NB4 (cell line): ENCODE data around the gene CDC123.

Source experiments
- DNase-seq: peaks from one replicate; pipeline ENCODE4 v3.0.0; 2010; ENCODE audit warnings: low read depth
- H3K4me3 ChIP-seq: one replicate; pipeline ENCODE4 v1.5.1; 2011; ENCODE audit warnings: mild to moderate bottlenecking, low read depth, low read length, moderate library complexity
- MYC ChIP-seq: IDR thresholded peaks from 2 replicates; pipeline ENCODE4 v1.6.1; 2011; ENCODE audit warnings: low read depth, low read length
- POLR2A ChIP-seq: IDR thresholded peaks from 2 replicates; pipeline ENCODE4 v1.6.1; 2011; ENCODE audit warnings: mild to moderate bottlenecking; ENCODE audit not compliant: insufficient read length; ENCODE audit errors: extremely low read depth
- TF ChIP-seq, protein P1 (sequence below): IDR thresholded peaks from 2 replicates; pipeline ENCODE4 v1.6.1; 2011; ENCODE audit warnings: low read depth, low read length
- TF ChIP-seq, protein P2 (sequence below): IDR thresholded peaks from one replicate; pipeline ENCODE4 v1.5.1; 2012; ENCODE audit warnings: low read depth, low read length

CDC123 gene

DNA sequence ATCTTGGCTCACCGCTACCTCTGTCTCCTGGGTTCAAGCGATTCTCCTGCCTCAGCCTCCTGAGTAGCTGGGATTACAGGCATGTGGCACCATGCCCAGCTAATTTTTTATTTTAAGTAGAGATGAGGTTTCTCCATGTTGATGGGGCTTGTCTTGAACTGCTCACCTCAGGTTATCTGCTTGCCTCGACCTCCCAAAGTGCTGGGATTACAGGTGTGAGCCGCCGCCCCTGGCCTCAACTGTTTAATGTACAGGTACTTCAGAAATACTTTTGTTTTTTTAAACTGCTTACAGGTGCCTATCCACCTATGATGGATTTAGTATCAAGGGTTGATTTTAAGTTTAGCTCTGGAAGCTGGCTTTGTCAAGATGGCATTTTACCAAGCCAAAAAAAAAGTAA, 55.6 kb downstream of the CDC123 start:
- no peak for DNase-seq

DNA sequence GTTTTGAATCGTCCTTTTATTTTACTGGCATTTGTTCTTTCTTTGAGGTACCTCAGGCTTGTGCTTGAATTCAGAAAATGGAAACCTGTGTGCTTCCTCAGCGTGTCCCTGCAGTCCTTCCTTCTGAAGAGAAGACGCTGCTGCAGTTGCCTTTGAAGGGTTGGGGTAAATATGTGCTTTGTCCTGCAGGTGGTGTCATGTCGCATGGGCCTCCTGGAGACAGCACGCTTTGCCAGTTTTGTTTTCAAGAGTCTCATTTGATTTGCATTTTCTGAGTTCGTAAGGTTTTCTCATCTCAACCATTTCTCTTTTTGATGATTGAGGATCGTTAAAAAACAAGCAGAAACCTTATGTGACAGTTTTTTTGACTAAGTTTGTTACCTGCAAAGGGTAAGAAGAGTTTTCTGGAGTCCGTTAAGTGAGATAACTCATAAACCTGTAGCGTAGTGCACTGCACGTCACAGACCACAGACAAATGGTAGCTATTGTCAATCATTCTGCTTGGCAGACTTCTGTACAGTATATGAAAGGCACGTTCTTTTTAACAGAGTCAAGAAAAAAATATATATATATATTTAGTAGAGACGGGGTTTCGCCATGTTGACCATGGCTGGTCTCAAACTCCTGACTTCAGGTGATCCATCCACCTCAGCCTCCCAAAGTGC, 57.0 kb downstream of the CDC123 start:
- TF ChIP-seq POLR2A (no peak), MYC (no peak)
- TF ChIP-seq, protein P1, sequence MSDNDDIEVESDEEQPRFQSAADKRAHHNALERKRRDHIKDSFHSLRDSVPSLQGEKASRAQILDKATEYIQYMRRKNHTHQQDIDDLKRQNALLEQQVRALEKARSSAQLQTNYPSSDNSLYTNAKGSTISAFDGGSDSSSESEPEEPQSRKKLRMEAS, result no peak
- TF ChIP-seq, protein P2, sequence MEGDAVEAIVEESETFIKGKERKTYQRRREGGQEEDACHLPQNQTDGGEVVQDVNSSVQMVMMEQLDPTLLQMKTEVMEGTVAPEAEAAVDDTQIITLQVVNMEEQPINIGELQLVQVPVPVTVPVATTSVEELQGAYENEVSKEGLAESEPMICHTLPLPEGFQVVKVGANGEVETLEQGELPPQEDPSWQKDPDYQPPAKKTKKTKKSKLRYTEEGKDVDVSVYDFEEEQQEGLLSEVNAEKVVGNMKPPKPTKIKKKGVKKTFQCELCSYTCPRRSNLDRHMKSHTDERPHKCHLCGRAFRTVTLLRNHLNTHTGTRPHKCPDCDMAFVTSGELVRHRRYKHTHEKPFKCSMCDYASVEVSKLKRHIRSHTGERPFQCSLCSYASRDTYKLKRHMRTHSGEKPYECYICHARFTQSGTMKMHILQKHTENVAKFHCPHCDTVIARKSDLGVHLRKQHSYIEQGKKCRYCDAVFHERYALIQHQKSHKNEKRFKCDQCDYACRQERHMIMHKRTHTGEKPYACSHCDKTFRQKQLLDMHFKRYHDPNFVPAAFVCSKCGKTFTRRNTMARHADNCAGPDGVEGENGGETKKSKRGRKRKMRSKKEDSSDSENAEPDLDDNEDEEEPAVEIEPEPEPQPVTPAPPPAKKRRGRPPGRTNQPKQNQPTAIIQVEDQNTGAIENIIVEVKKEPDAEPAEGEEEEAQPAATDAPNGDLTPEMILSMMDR, result peak; percentile 37
- H3K4me3 ChIP-seq, result no peak overlapping the region
- DNase-seq, result peak; percentile 49

More for the DNA sequence above, 55.6 kb downstream of the CDC123 start:
- H3K4me3 ChIP-seq, result no peak overlapping the region
- TF ChIP-seq MYC (no peak), POLR2A (no peak)
- TF ChIP-seq, protein P2, result no peak
- TF ChIP-seq, protein P1, result no peak

DNA sequence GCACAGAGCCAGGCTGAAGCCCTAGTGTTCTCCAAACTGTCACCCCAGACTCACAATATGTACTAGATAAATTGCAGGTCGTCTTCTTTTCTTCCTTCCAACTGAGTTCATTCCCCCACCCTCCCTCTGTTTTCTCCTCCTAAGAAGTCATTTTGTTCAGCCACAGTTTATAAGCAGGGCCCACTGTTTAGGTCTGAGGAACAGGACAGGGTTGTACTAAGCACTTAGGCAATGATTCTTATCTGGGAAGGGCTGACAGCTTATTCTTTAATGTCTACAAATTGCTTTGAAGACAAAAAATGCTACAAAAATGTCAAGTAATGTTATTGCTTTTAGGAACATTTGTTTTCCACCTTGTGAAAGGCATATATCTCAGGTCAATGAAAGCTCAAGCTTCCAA, 59.1 kb downstream of the CDC123 start:
- TF ChIP-seq POLR2A (no peak), MYC (no peak)
- TF ChIP-seq, protein P1, result no peak
- TF ChIP-seq, protein P2, result no peak

DNA sequence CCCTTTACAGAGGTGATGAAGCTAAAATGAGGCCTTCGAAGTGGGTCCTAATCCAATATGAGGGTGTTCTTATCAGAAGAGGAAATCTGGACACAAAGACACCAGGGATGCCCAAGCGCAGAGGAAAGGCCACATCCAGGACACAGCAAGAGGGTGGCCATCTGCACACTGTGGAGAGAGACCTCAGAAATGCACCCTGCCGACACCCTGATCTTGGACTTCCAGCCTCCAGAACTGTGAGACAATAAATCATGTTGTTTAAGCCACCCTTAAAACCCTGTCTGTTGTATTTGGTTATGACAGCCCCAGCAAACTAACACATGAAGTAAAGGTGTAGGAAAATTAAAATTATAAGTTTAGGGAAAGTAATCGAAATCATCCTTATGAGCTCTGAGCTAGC, 64.0 kb downstream of the CDC123 start:
- TF ChIP-seq, protein P2, result no peak
- no peak for TF ChIP-seq MYC
- TF ChIP-seq POLR2A, result no peak
- TF ChIP-seq, protein P1, result no peak
- H3K4me3 ChIP-seq, result no peak overlapping the region
- no peak for DNase-seq

More for the DNA sequence above, 59.1 kb downstream of the CDC123 start:
- no peak overlapping the region for H3K4me3 ChIP-seq
- no peak for DNase-seq

DNA sequence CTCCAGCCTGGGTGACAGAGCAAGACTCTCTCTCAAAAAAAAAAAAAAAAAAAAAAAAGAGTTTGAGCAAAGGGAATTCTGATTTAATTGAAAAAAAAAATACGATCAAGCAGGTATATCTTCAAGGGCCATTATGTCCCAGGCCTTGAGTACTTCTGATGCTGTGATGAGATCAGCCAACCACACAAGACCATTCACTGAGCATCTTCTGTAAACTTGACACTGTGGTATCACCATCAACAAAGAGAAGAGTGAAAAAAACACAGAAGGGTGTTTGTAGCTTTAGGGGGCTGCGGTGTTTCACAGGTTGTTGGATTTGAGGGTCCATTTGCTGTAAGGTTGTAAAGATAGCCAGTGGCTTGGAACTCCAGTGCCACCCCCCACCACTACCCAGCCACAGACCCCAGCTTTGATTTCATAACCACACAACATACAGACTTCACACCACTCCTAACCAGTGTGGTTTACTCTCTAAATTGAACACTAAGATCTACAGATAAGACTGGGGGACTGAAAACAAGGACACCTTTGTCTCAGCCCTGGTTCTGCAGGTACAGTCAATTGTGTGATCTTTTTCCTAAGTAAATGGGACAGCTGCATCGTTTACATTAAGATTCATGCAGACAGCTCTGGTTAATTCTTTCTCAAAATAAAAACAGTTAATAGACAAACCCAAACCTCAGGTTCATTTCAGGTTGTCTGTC, 66.4 kb downstream of the CDC123 start:
- no peak overlapping the region for H3K4me3 ChIP-seq
- no peak for TF ChIP-seq POLR2A
- TF ChIP-seq, protein P2, result no peak
- no peak for TF ChIP-seq MYC
- TF ChIP-seq, protein P1, result no peak
- DNase-seq, result no peak
